CD4-positive, alpha-beta T cell treated with Interleukin-15 for 1 hour (primary cell): Measurements from ENCODE around the gene OR10G3.
A peak's percentile ranks its signal among the peaks of the same experiment; 100 is the strongest.

Experiments
- DNase-seq: peaks from one replicate; pipeline ENCODE4 v3.0.0-alpha.2; 2020

The OR10G3 gene

DNA sequence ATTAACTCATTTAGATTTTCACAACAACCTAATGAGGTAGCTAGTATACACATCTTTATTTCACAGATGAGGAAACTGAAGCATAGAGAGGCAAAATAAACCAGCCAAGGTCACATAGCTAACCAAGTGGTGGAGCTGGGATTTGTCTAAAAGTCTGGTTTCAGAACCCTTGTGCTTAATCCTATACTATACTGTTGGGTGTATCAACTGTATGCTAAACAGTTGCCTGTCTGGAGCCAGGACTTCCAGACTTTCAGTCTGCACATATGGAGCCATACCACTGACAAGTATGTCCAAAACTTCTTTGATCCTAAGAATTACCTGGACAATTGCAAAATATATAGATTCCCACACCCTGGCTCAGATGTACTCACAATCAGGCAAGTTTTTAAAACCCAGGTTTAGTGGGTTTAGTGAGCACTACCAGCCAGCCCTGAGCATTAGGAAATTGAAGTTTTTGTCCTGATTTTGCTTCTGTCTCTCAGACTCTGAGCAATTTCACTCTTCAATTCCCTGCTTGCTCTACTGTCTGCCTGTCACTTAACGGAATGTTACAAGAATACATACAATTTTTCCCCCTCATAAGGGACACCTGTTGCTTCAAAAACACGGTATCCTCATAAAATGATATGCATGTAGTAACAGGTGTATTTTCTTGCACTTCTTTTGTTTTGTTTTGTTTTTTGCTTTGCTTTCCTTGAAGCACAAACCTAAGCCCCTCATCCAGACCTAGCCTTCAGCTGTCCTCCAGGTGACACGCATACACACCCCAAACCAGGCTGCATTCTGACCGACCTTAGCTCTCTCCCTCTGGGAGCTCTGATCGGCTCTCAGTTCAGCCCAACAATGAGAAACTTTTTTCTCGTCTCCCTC is 44.1 kb downstream of the OR10G3 start:
- no peak for DNase-seq

DNA sequence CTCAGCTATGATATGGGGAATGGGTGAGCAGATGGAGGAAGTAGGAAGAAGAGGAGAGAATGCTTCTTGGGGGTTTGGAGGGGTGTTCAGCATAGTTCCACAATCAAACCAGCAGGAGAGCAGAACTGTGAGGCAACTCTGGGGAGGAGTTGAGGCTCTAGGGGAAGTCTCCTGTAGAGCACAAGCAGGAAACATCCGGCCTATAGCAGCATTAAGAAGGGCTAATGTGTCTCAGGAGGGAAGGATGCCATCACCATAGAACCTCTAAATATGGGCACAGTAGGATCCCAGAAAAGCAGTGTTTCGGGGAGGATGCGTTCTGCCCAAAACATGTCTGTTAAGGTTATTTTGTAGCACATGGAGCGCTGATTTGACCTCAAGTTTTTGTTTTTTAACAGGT is 45.3 kb downstream of the OR10G3 start:
- DNase-seq: no peak

DNA sequence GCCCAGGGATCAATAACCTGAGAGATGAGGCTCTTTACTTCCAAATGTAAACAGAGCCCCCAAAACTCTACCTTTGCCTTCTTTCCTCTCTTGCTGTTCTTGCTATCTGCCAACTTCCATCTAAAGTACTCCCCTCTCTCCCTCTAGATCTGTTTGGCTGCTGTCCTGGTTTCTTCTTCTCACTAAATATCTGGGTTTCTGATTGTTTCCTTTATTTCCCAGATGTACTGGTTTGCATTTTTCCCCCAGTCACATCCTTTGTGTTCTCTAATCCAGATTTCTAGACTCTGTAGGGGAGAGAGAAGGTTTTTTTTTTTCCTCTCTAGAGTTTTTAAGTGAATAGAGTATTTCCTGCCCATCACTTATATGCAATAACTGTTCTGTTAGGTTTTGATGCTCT is 46.6 kb downstream of the OR10G3 start:
- no peak for DNase-seq

DNA sequence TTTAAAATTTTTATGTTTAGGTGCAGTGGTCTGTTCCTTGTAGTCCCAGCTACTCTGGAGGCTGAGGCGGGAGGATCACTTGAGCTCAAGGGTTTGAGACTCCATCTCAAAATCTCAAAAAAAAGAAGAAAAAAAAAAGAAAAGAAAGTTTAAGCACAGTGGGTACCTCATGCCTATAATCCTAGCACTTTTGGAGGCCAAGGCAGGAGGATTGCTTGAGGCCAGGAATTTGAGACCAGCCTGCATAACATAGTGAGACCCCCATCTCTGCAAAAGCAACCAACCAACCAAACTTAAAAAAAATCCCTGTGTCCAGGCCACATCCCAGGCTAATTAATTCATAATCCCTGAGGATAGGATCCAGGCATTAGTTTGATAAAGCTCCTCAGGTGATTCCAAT is 50.4 kb downstream of the OR10G3 start:
- no peak for DNase-seq

DNA sequence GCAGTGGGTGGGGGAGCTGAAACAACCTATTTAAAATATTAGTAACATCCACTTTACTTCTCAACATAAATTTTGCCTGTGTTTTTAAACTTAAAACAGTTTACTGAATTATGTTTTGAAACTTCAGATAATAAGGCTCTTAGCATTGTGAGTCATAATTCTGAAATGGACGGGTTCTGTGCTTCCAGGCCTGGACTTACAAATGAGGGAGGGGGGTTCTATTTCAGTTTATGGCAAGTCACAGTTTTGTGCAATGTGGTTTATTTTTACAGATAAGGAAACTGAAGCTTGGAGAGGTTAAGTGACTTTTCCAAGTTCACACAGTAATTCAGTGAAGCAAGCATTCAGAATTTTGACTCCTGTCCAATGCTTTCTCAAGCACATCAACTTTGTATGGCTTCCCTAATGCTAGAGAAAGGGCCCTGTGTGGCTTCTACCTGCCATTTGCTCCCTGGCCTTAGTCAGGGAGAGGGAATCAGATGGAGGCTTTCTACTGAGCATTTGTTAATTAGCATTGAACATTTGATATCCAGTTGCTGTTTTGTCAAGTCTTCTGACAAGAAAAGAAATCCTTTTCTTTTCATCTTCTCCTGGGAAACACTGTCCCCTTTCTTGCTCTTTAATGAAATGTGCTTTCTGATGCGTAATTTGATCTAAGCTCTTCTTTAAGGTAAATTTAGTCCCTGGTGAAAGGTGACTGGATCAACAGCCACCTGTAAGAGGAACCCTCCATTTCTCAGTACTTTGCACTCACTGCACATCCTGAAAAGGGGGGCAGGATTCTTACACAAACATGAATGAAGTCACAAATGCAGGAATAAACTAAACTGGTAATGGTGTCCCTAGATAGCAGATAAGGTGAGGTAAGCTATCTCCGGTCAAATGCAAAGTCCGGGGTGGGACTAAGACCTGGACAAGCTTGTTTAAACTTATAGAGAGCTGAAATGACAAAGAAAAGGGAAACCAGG is 51.2 kb downstream of the OR10G3 start:
- no peak for DNase-seq

DNA sequence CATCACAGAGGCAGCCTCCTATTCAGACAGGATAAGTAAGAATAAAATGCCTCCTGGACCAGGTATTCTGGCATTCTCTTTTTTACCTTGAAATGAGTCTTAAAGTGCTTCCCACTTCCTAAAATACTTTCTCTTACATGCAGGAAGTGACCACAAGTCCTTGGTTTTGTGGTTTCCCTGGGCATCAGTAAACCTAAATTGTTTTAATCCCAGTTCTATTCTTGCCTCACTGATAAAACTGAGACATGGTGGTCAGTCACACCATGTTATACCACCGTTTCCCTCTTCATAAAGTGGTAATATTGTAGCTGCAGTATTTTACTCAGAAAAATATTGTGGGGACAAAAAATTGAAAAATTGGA is 52.6 kb downstream of the OR10G3 start:
- no peak for DNase-seq

DNA sequence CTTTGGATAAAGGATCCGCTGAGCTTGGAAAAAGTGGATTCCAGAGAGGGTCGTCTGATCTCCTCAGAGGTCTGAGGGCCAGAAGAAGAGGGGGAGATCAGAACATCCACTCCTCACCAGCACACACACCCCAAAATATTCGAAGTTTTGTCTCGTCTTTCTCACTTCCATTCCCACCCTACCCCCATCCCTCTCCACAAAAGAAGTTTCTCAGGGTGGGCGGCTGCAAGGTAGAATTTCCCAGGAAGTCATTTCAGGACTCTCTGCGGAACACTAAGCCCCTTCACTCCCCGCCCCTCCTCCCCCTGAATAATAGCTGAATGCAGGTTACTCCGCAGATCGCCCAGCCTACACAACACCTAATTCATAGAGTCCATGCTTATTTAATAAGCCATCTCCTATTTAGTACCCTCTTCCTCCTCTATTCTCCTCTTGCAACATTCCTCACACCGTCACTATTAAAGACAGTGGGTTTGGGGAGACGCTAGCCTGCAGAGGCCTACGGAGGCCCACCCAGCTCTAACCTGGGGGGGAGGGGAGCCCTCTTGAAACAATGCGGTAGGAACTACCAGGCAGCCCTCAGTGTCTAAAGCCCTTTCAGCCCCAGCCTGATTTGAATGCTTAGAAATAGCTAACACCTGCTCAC is 53.1 kb downstream of the OR10G3 start:
- DNase-seq: no peak

DNA sequence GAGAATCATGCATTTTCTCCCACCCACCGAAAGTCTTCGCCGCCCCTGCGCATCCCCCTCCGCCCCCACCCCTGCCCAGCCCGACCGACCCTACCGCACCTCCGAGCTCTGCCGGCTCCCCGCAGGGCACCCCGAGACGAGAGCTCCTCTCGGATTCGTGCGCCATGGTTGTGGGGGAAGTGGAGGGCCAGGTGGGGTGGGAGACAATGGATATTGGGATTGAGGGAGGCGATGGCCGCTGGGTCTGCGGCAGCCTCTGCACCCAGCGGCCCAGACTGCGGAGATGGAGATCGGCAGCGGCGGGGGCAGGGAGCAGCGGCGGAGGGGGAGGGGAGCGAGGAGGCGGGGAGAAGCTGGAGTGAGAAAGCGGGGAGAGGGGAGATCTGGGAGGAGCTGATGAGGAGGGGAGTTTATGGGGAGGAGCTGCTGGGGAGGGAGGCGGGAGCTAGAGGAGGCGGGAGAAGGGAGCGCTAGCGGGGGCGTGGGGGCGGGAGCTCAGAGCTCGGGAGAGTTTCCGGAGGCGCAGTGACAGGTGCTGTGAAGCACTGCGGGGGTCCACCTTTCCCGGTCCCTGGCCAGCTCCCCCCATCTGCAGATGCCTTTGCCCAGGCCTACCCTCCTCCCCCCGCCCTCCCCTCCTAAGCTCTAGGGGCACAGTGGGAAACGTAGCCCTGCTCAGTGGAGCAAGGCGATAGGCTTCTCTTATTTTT is 53.8 kb downstream of the OR10G3 start, which contains the start of gene SALL2:
TSS of gene SALL2 (minus strand) at position 385 of the 710 bp plus-strand sequence. CDS start at position 166, 219 bp downstream.
- peak; percentile 56 for DNase-seq

DNA sequence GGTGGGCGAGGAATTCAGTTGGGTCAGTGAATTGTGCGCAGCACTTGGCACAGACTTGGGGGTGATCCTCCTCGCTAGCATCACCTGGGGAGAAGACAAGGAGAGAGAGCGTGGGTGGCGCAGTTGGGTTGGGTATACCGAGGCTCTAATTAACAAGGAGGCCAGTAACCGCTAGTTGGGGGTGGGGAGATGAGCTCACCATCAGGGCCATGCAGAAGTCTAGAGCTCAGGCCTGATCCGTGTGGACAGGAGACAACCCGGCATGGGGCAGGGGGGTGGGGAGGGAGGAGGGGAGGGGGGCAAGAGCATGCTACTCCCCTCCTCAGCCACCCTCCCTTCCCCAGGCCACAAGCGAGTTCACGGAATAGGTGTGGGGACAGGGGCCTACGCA is 54.3 kb downstream of the OR10G3 start:
- DNase-seq: no peak

DNA sequence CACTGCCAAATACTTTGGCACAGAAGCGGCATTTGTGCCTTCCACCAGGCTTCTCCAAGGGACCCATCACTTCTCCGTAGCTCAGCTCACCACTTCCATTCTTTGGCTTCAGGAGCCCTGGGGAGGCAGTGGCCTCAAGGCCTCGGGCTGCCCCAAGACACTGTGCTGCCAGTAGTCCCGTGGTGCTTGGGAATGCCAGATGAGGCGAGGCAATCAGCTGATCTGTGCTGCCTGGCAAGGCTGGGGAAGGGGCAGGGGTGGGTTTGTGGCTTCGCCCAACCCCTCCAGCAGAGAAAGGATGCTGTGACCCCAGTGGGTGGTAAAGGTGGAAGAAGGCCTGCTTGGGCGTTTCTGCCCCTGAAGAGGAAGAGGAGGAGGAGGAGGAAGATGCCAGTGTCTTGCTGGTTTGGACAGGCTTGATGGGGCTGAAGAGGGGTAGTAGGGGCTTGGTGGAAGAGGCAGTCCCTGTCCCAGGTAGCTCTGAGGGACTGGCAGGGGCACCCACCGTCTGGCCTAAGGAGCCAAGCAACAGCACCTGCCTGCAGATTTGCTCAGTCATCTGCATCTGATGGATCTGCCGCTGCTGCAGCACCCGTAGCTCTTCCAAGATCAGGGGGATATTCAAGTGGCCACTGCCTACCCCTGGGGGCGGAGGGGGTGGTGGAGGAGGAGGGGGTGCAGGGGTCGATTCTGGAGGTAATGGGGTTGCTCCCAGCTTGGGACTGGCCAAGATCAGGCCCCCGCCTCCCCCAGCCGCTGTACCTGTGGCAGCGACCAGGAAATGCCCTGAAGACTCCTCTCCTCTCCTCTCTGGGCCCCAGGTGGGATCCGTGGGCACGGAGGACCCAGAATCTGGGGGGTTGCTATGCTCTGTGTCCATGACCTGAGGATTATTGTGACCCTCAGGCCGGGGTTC is 55.0 kb downstream of the OR10G3 start:
- DNase-seq: no peak

DNA sequence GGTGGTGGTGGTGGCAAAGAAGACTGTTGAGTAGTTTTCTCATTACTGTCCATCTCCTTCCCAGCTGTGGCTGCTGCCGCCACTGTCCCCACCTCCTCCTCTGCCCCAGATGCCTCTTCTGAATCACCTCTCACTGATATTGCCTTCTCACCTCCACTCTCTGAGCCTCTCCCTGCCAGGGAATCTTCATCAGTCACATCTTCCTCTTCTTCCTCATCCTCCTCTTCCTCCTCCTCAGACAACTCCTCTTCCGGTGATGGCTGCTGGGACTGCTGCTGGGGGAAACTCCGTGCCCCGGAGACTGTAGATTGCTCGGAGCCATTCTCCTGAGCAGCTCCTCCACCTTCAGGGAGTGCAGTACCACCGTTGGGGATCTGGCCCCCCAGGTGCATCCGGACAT is 56.7 kb downstream of the OR10G3 start:
- DNase-seq: no peak

DNA sequence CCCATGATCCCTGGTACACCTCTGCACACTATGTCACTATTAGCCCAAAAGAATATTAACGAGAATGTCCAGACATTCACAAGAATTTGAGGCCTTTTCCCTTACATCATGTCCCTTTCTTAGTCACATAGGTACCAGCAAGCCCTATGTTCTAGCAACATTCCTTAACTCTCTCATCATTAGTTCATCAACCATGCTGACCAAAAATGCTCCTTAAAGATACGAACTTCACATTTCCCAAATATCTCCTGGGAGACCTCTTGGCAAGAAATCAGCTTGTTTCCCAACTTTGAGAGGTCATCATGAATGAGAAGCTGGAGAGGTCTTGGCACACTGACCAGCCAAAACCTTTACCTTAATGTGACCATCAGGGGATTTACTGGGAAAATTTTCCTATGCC is 58.4 kb downstream of the OR10G3 start:
- DNase-seq: no peak

DNA sequence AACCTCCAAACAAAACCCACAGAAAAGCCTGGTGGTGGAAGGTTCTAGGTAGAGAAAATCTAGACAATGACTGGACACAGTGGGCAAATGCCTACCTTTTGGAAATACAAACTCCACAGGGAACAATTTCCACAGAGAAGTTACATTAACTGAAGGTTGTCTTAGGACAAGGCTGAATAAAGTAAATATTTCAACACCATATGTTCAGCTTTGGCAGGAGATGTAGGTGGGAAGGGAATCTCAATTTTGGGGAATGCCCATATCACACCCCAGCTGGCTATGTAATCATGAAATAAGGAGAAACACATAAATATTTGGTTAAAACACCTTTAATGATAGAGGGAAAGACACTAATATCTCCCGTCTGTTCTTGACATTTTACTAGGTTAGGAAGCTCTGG is 59.1 kb downstream of the OR10G3 start:
- DNase-seq: no peak

DNA sequence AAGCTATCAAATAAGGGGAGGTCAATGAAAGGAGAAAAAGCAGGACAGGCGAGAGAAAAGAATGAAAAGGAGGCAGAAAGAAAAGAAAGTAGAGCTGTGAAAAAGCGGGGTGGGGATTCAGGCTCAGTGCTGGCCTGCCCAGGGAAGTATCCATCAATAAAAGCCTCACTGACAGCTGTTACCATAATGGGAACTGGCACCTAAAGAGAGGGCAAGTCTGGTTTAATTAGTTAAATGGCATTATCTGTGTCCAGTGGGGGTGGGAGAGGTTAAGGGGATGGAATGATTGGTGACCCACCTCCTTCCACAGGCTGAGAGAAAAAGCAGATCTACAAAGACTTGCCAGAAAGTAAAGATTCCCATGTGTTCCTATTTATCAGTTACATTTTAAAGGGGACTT is 61.2 kb downstream of the OR10G3 start:
- DNase-seq: no peak
